Sigmoid colon (tissue), 4 donors: ENCODE data around the gene SLC45A2.

ENCODE experiments used
- POLR2AphosphoS5 ChIP-seq, 4 donors: sonication (generic); formaldehyde crosslinking; IDR thresholded peaks; one replicate each; pipeline ENCODE4 v1.6.1; 2017; ENCODE audit warnings: antibody characterized with exemption in 4 of 4
- TF ChIP-seq, protein P1 (sequence below), 4 experiments: fragments of 450-650 bp in 3 of 4; fragments of 200-600 bp in 1 of 4; IDR thresholded peaks; one replicate each; pipeline ENCODE4 v1.5.1; 2016 to 2019; ENCODE audit warnings: antibody characterized with exemption in 4 of 4, mild to moderate bottlenecking in 3 of 4, moderate library complexity in 2 of 4

DNA sequence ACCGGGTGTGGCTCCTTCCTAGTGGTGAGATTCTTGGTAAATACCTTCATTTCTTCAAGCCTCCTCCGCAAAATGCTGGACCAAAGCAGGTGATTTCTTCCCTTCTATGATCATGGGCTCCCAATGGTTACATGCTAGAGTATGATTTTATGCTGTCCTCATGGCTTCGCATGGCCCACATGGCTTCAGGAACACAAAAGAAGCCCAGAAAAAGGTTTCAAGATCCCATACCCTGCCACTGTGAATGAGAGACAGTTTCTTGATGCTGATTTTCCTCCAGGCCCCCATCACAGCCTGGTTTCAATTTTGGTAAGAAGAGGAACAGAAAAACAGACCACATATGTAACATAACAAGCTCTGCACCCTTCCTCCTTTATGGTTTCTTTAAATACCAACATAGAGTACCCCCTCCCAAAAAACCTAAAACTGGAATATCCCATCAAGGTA, 50.7 kb downstream of the SLC45A2 start:
- no peak for TF ChIP-seq POLR2AphosphoS5 (IDR thresholded peaks at IDR 0.05)
- TF ChIP-seq, protein P1, sequence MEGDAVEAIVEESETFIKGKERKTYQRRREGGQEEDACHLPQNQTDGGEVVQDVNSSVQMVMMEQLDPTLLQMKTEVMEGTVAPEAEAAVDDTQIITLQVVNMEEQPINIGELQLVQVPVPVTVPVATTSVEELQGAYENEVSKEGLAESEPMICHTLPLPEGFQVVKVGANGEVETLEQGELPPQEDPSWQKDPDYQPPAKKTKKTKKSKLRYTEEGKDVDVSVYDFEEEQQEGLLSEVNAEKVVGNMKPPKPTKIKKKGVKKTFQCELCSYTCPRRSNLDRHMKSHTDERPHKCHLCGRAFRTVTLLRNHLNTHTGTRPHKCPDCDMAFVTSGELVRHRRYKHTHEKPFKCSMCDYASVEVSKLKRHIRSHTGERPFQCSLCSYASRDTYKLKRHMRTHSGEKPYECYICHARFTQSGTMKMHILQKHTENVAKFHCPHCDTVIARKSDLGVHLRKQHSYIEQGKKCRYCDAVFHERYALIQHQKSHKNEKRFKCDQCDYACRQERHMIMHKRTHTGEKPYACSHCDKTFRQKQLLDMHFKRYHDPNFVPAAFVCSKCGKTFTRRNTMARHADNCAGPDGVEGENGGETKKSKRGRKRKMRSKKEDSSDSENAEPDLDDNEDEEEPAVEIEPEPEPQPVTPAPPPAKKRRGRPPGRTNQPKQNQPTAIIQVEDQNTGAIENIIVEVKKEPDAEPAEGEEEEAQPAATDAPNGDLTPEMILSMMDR (IDR thresholded peaks at IDR 0.05) = no peak
